CD14-positive monocyte (primary cell): ENCODE data around the gene SPRED2. TPM values are rescaled to one million over a fixed set of nuclear protein-coding genes. Genes with fewer than 3 reads are reported as not detected.

Experiments used
- DNase-seq, 3 donors: peaks; one replicate each; pipeline ENCODE4 v3.0.0-alpha.2; 2011 to 2022
- H2AFZ ChIP-seq: 2 replicates; pipeline ENCODE4 v1.6.0; 2012; ENCODE audit warnings: mild to moderate bottlenecking, low read depth, low read length, inconsistent platforms; ENCODE audit not compliant: insufficient read depth, poor library complexity, severe bottlenecking
- H3K27ac ChIP-seq, 2 donors: 1 replicate in 1 of 2; 2 replicates in 1 of 2; pipeline ENCODE4 v1.5.1; 2012 to 2013; ENCODE audit warnings: low read length in 2 of 2, control low read depth in 1 of 2, inconsistent platforms in 1 of 2, low read depth in 1 of 2, mild to moderate bottlenecking in 1 of 2
- H3K27me3 ChIP-seq, 2 donors: one replicate each; pipeline versions ENCODE4 v1.6.0 to v1.6.1; 2011 to 2013; ENCODE audit warnings: low read length in 2 of 2; ENCODE audit not compliant: control insufficient read depth in 2 of 2, insufficient read depth in 2 of 2
- H3K36me3 ChIP-seq, 2 donors: replicated peaks in 1 of 2; 1 replicate in 1 of 2; 2 replicates in 1 of 2; pipeline versions ENCODE4 v1.5.1 to v1.6.1; 2012 to 2013; ENCODE audit warnings: low read length in 2 of 2, control low read depth in 1 of 2, inconsistent platforms in 1 of 2, mild to moderate bottlenecking in 1 of 2; ENCODE audit not compliant: insufficient read depth in 2 of 2, control insufficient read depth in 1 of 2
- H3K4me1 ChIP-seq, 2 donors: 1 replicate in 1 of 2; 2 replicates in 1 of 2; pipeline versions ENCODE4 v1.5.1 to v1.6.1; 2012 to 2013; ENCODE audit warnings: low read length in 2 of 2, control low read depth in 1 of 2, inconsistent platforms in 1 of 2, mild to moderate bottlenecking in 1 of 2, moderate library complexity in 1 of 2; ENCODE audit not compliant: insufficient read depth in 2 of 2, control insufficient read depth in 1 of 2
- H3K4me2 ChIP-seq: replicated peaks from 2 replicates; pipeline ENCODE3; 2012; ENCODE audit warnings: low read length, moderate library complexity, mild to moderate bottlenecking; ENCODE audit not compliant: poor library complexity, severe bottlenecking; ENCODE audit errors: extremely low read depth
- H3K4me3 ChIP-seq, 3 experiments: fragments of 200-600 bp in 1 of 3; sonication (generic) in 1 of 3; replicated peaks in 1 of 3; 1 replicate in 2 of 3; 2 replicates in 1 of 3; pipeline ENCODE4 v1.5.1; 2011 to 2013; ENCODE audit warnings: low read length in 3 of 3, mild to moderate bottlenecking in 3 of 3, control low read depth in 2 of 3, low read depth in 2 of 3, inconsistent platforms in 1 of 3, moderate library complexity in 1 of 3
- H3K79me2 ChIP-seq: 2 replicates; pipeline ENCODE4 v1.6.0; 2012; ENCODE audit warnings: mild to moderate bottlenecking, control low read depth, inconsistent platforms, low read length, moderate library complexity; ENCODE audit not compliant: insufficient read depth
- H3K9ac ChIP-seq: 2 replicates; pipeline ENCODE4 v1.6.0; 2017; ENCODE audit warnings: low read length, mild to moderate bottlenecking; ENCODE audit not compliant: insufficient read depth, poor library complexity, severe bottlenecking
- H3K9me3 ChIP-seq, 2 donors: replicated peaks in 1 of 2; 1 replicate in 1 of 2; 2 replicates in 1 of 2; pipeline versions ENCODE4 v1.5.1 to v1.6.1; 2012 to 2013; ENCODE audit warnings: low read length in 2 of 2, control low read depth in 1 of 2; ENCODE audit not compliant: control insufficient read depth in 1 of 2, insufficient read depth in 1 of 2
- H4K20me1 ChIP-seq: 2 replicates; pipeline ENCODE4 v1.6.0; 2012; ENCODE audit warnings: mild to moderate bottlenecking, low read length, control low read depth, moderate library complexity; ENCODE audit not compliant: insufficient read depth
- H3K27ac Mint-ChIP-seq, 7 donors: one replicate each; pipeline ENCODE4 v1.8.0; 2020; ENCODE audit warnings: mild to moderate bottlenecking in 7 of 7, mixed read lengths in 7 of 7, moderate library complexity in 6 of 7, inconsistent platforms in 2 of 7
- H3K27me3 Mint-ChIP-seq, 3 donors: one replicate each; pipeline ENCODE4 v1.8.0; 2021 to 2022; ENCODE audit warnings: low read depth in 3 of 3, mild to moderate bottlenecking in 3 of 3, mixed read lengths in 3 of 3, moderate library complexity in 3 of 3, inconsistent platforms in 1 of 3
- H3K36me3 Mint-ChIP-seq, 2 donors: one replicate each; pipeline ENCODE4 v1.8.0; 2020; ENCODE audit warnings: mixed read lengths in 2 of 2, inconsistent platforms in 1 of 2, mild to moderate bottlenecking in 1 of 2
- H3K4me1 Mint-ChIP-seq: one replicate; pipeline ENCODE4 v1.8.0; 2020; ENCODE audit warnings: mild to moderate bottlenecking, mixed read lengths
- H3K4me3 Mint-ChIP-seq, 2 donors: one replicate each; pipeline ENCODE4 v1.8.0; 2020; ENCODE audit warnings: mild to moderate bottlenecking in 2 of 2, mixed read lengths in 2 of 2, moderate library complexity in 1 of 2
- H3K9me3 Mint-ChIP-seq, 7 donors: one replicate each; pipeline ENCODE4 v1.8.0; 2020 to 2022; ENCODE audit warnings: mixed read lengths in 7 of 7, mild to moderate bottlenecking in 6 of 7, moderate library complexity in 6 of 7, inconsistent platforms in 2 of 7
- WGBS: methylation state at CpG from one replicate; pipeline ENCODE4 v1.1.5; 2013; ENCODE audit warnings: missing lambda C conversion rate; ENCODE audit not compliant: insufficient coverage; 5-methylcytosine and 5-hydroxymethylcytosine counted together
- intact Hi-C, 2 donors: fragments of 100-400 bp; cut with micrococcal nuclease; formaldehyde crosslinking; loops; one replicate each; pipeline versions ENCODE4 v1.15.0 to v1.15.1; 2023
- polyA plus RNA-seq, 3 donors: library from polyadenylated mRNA; depleted of rRNA in 1 of 3; unstranded in 2 of 3; stranded (reverse) in 1 of 3; fragments of 300-500 nt in 2 of 3; fragments of >200 nt in 1 of 3; fragmentation: Illumina TruSeq in 2 of 3; gene quantifications; 1 replicate in 2 of 3; 2 replicates in 1 of 3; pipeline ENCODE4 v1.2.3, GENCODE V29; 2012 to 2021
- TF ChIP-seq, protein P1 (sequence below): fragments of 200-600 bp; IDR thresholded peaks from one replicate; pipeline ENCODE4 v1.8.0; 2022; ENCODE audit warnings: antibody characterized with exemption, mild to moderate bottlenecking

The SPRED2 gene
- polyA plus RNA-seq, 3 donors, result 0.20 to 2.0 (median 0.33) TPM

- Histone ChIP-seq H3K27ac (no peak overlapping the region), H3K27me3 (no peaks in the 10 kb centered on the region), H3K9me3 (no peaks in the 10 kb centered on the region), H2AFZ (no peak overlapping the region), H3K4me1 (no peaks in the 10 kb centered on the region), H3K79me2 (no peaks in the 10 kb centered on the region), H3K4me2 (no peak overlapping the region), H3K36me3 (peaks cover 0 to 1% of the 10 kb centered on the region in 2 donors), H3K4me3 (no peak overlapping the region), H3K9ac (no peak overlapping the region), H4K20me1 (no peaks in the 10 kb centered on the region)
- Mint-ChIP-seq H3K9me3 (no peaks in the 10 kb centered on the region), H3K27ac (no peak overlapping the region), H3K27me3 (peaks cover 0 to 3% (median 0%) of the 10 kb centered on the region in 3 donors), H3K36me3 (peaks cover 7 to 14% of the 10 kb centered on the region in 2 donors), H3K4me1 (no peaks in the 10 kb centered on the region), H3K4me3 (no peak overlapping the region)
- intact Hi-C loops, result no loop called here
- WGBS, result 100% methylated on average over 2 of the region's 4 CpGs
- TF ChIP-seq, protein P1, sequence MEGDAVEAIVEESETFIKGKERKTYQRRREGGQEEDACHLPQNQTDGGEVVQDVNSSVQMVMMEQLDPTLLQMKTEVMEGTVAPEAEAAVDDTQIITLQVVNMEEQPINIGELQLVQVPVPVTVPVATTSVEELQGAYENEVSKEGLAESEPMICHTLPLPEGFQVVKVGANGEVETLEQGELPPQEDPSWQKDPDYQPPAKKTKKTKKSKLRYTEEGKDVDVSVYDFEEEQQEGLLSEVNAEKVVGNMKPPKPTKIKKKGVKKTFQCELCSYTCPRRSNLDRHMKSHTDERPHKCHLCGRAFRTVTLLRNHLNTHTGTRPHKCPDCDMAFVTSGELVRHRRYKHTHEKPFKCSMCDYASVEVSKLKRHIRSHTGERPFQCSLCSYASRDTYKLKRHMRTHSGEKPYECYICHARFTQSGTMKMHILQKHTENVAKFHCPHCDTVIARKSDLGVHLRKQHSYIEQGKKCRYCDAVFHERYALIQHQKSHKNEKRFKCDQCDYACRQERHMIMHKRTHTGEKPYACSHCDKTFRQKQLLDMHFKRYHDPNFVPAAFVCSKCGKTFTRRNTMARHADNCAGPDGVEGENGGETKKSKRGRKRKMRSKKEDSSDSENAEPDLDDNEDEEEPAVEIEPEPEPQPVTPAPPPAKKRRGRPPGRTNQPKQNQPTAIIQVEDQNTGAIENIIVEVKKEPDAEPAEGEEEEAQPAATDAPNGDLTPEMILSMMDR, result no peak
- DNase-seq, result no peak
Observed at GRCh38 chr2:65326276-65326675, 106.1 kb downstream of the SPRED2 start.

GRCh38 chr2:65325066-65325465, 107.3 kb downstream of the SPRED2 start:
- Mint-ChIP-seq H3K27me3 (peaks cover 0 to 3% (median 0%) of the 10 kb centered on the region in 3 donors), H3K9me3 (no peaks in the 10 kb centered on the region), H3K36me3 (peaks cover 7 to 16% of the 10 kb centered on the region in 2 donors), H3K4me3 (no peak overlapping the region), H3K4me1 (no peaks in the 10 kb centered on the region), H3K27ac (no peak overlapping the region)
- Histone ChIP-seq H3K36me3 (no peaks in the 10 kb centered on the region), H4K20me1 (no peaks in the 10 kb centered on the region), H3K79me2 (no peaks in the 10 kb centered on the region), H3K4me2 (no peak overlapping the region), H2AFZ (no peak overlapping the region), H3K27me3 (no peaks in the 10 kb centered on the region), H3K9ac (no peak overlapping the region), H3K9me3 (no peaks in the 10 kb centered on the region), H3K4me1 (no peaks in the 10 kb centered on the region), H3K27ac (no peak overlapping the region), H3K4me3 (no peak overlapping the region)
- TF ChIP-seq, protein P1, result no peak
- DNase-seq, result no peak
- intact Hi-C loops, result no loop called here
- no CpG with 5 or more reads among the region's 2 CpGs for WGBS
